ENCODE measurements around the gene GSTM1.
A peak's percentile ranks its signal among the peaks of the same experiment; 100 is the strongest.
"Not testable (repeated sequence)": the region's sequence is repeated elsewhere in the genome, so short reads cannot be mapped to it uniquely, and the experiment has no call there.

GSTM1 gene

GRCh38 chr1:109660691-109661026, 27.0 kb upstream of the GSTM1 start:
- not testable (repeated sequence) for DNase-seq

GRCh38 chr1:109661391-109661790, 26.2 kb upstream of the GSTM1 start:
- no peak for DNase-seq

- DNase-seq: no peak
Observed at GRCh38 chr1:109664671-109665070, 22.9 kb upstream of the GSTM1 start.

- peak; percentile 84 for DNase-seq
Observed at GRCh38 chr1:109667452-109668122, 20.0 kb upstream of the GSTM1 start, which contains the start of gene GSTM2. Gene GSTM2, plus strand, starts transcription at chr1:109668057. Its CDS starts 59 bp downstream, at chr1:109668116.

- no peak for DNase-seq
Observed at GRCh38 chr1:109668123-109668775, 19.4 kb upstream of the GSTM1 start.

- DNase-seq: no peak
Observed at GRCh38 chr1:109669246-109669948, 18.2 kb upstream of the GSTM1 start.

GRCh38 chr1:109669949-109670302, 17.7 kb upstream of the GSTM1 start:
- not testable (repeated sequence) for DNase-seq

GRCh38 chr1:109671067-109671466, 16.6 kb upstream of the GSTM1 start:
- no peak for DNase-seq

GRCh38 chr1:109673861-109674260, 13.8 kb upstream of the GSTM1 start:
- DNase-seq: not testable (repeated sequence)

- DNase-seq: not testable (repeated sequence)
Observed at GRCh38 chr1:109676683-109677381, 10.8 kb upstream of the GSTM1 start.

GRCh38 chr1:109677459-109677858, 10.2 kb upstream of the GSTM1 start:
- DNase-seq: no peak

- not testable (repeated sequence) for DNase-seq
Observed at GRCh38 chr1:109678637-109679036, 9.0 kb upstream of the GSTM1 start.

GRCh38 chr1:109684777-109685176, 2.8 kb upstream of the GSTM1 start:
- not testable (repeated sequence) for DNase-seq

GRCh38 chr1:109685399-109685798, 2.2 kb upstream of the GSTM1 start:
- DNase-seq: not testable (repeated sequence)

DNA sequence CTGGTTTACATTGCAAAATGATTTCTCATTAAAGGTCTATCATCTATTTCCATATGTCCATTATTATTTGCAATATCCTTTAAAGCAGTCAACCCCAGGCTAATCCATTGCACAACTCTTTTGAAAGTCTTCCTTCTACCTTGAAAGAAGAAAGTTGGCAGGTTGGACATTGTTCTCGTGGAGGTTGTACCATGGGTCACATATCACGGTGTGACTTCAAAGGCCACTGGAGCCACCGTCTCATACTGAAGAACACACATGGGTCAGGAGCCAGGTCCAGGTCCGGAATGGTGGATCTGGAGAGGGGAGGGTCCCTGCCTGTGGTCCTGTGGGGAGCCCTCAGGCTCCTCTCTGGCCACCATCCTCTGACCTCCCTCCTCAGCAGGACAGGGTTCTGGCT, 1.7 kb upstream of the GSTM1 start:
- DNase-seq: not testable (repeated sequence)

DNA sequence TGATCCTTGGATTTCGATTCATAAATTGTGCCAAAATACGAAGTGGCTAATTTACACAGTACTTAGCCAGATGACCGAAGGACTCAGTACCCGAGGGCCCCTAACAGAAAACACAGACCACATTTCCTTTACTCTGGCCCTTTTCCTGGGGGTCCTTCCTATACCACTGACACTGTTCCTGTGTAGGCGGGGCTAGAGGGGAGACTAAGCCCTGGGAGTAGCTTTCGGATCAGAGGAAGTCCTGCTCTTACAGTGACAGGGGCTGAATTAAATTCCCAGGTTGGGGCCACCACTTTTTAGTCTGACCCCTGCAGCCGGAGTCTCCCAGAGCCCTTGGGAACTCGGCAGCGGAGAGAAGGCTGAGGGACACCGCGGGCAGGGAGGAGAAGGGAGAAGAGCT, 508 bp upstream of the GSTM1 start:
- DNase-seq: not testable (repeated sequence)

DNA sequence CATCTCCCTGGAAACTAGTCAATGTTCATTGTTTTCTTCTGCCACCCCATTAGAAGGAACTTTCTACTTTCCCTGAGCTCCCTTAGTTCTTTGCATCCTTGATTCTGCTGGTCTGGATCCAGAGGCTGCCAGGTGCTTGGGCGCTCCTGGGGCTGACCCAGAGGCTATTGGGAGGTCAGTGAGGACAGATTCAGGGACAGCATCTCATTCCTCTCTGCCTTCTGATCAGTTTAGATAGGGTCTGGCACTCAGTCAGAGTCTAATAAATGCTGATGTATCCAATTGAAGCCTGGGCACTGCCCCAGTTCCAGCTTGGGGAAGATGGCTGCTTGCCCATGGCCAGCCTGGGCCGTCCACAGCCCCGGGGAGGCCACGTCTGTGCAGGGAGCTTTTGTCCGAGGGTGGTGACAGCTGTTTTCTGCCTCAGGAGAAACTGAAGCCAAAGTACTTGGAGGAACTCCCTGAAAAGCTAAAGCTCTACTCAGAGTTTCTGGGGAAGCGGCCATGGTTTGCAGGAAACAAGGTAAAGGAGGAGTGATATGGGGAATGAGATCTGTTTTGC, 2.3 kb downstream of the GSTM1 start:
- DNase-seq: no peak

- DNase-seq: no peak
Observed at GRCh38 chr1:109691759-109692158, 4.1 kb downstream of the GSTM1 start.

DNA sequence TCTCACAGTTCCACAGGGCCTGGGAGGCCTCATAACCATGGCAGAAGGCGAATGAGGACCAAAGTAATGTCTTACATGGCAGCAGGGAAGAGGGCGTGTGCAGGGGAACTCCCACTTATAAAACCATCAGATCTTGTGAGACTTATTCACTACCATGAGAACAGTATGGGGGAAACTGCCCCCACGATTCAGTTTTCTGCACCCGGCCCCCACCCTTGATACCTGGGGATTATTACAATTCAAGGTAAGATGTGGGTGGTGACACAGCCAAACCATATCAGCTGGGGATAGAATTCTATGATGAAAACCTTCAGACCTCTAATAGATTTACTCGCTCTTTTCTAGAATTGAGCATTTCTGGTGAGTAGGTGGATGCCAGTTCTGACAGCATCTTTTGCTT, 6.8 kb downstream of the GSTM1 start:
- not testable (repeated sequence) for DNase-seq

- not testable (repeated sequence) for DNase-seq
Observed at GRCh38 chr1:109695138-109695537, 7.5 kb downstream of the GSTM1 start.

GRCh38 chr1:109697066-109697465, 9.4 kb downstream of the GSTM1 start:
- no peak for DNase-seq

- not testable (repeated sequence) for DNase-seq
Observed at GRCh38 chr1:109697861-109698260, 10.2 kb downstream of the GSTM1 start.

DNA sequence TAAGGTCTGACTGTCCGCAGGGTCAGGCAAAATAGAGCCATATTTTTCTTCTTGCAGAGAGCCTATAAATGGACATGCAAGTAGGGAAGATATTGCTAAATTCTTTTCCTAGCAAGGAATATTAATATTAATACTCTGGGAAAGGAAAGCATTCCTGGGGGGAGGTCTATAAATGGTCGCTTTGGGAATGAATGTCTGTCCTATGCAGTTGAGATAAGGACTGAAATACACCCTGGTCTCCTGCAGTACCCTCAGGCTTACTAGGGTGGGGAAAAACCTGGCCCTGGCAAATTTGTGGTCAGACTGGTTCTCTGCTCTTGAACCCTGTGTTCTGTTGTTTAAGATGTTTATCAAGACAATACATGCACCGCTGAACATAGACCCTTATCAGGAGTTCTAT, 15.3 kb downstream of the GSTM1 start:
- DNase-seq: not testable (repeated sequence)

Measured in effector CD8-positive, alpha-beta T cell (primary cell).